GM13977 (cell line): ENCODE measurements around the gene TGFBR2.

Experiments used
- DNase-seq: peaks from one replicate; pipeline ENCODE4 v3.0.0; 2012; ENCODE audit warnings: low spot score
- CTCF ChIP-seq: IDR thresholded peaks from 2 replicates; pipeline ENCODE4 v1.5.1; 2012; ENCODE audit warnings: mild to moderate bottlenecking, control low read depth; ENCODE audit not compliant: insufficient read depth; ENCODE audit errors: extremely low read depth, missing control alignments
- in situ Hi-C: fragments of 300-500 bp; cut with MboI; formaldehyde crosslinking; loops from one replicate; pipeline ENCODE4 v1.12.0; 2022; ENCODE audit warnings: low sequenced_read_pairs, low pct_unique_long_range_greater_than_20kb, mixed read lengths, inconsistent platforms; ENCODE audit not compliant: unreplicated experiment

Gene TGFBR2

GRCh38 chr3:30578479-30578878 lies 27.9 kb upstream of the TGFBR2 start:
- in situ Hi-C loops: no loop called here
- DNase-seq: no peak
- TF ChIP-seq CTCF: no peak

- no peak for TF ChIP-seq CTCF
- no peak for DNase-seq
- in situ Hi-C loops: no loop called here
Measured at GRCh38 chr3:30578986-30579579, 27.3 kb upstream of the TGFBR2 start.

- in situ Hi-C loops: no loop called here
- no peak for DNase-seq
- TF ChIP-seq CTCF: no peak
Measured at GRCh38 chr3:30581067-30581585, 25.3 kb upstream of the TGFBR2 start.

- in situ Hi-C loops: no loop called here
- no peak for TF ChIP-seq CTCF
- no peak for DNase-seq
Measured at GRCh38 chr3:30581982-30582381, 24.4 kb upstream of the TGFBR2 start.

GRCh38 chr3:30583973-30584372 lies 22.4 kb upstream of the TGFBR2 start:
- no peak for DNase-seq
- in situ Hi-C loops: no loop called here
- TF ChIP-seq CTCF: no peak

- DNase-seq: no peak
- TF ChIP-seq CTCF: no peak
- in situ Hi-C loops: no loop called here
Measured at GRCh38 chr3:30585654-30586053, 20.7 kb upstream of the TGFBR2 start.
